ENCODE data around the gene CLCN2. TPM values are rescaled to one million over a fixed set of nuclear protein-coding genes. Genes with fewer than 3 reads are reported as not detected.
"Not testable (repeated sequence)": the region's sequence is repeated elsewhere in the genome, so short reads cannot be mapped to it uniquely, and the experiment has no call there.

The CLCN2 gene
- total RNA-seq, 2 experiments from 2014 or later = 4.7 to 4.8 TPM

DNA sequence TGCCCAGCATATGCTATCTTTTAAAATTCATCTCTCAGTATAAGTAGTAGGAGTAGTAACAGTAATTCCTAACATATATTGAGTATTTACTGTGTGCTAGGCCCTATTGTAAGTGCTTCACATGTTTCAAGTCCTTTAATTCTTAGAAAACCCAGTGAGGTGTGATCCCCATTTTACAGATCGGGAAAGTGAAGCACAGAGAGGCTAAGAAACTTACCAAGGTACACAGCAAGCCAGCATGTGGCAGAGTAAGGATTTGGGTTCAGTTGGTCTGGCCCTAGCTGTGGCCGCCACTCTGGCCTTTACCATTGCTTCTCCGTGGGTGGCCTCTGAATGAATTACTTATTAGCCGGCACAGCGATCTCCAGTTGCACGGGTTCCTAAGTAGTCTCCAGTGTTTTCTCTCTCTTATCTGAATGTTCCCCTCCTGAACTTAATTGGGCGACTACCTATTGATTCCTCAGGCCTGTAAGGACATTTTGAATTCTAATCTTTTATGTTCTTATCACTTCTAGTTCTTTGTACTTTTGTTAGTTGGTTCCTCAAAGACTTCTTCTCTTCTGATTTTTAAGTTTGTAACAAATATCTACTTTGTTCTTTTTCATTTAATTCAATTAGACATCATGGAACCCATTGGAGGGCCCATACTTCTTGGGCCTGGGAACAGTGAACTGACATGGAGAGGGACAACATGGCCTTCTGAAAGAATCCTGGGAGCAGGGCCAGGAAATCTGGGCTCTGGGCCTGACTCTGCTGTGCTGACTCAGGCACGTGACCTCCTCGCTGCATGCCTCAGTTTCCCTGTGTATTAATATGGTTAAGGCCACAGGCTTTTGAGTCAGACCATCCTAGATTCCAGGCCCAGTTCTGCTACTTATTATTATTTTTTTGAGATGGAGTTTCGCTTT is 11.6 kb downstream of the CLCN2 start:
- POLR2A ChIA-PET = no interaction called here
- H3K27me3 Mint-ChIP-seq (ENCODE audit: low read depth) = no peaks in the 10 kb centered on the region
- H3K36me3 Mint-ChIP-seq (ENCODE audit: low read depth) = no peaks in the 10 kb centered on the region
- no peak overlapping the region for H3K4me3 Mint-ChIP-seq
- H3K4me1 Mint-ChIP-seq (ENCODE audit: low read depth) = peaks cover 6% of the 10 kb centered on the region
- no peak overlapping the region for H3K27ac Mint-ChIP-seq
- no peaks in the 10 kb centered on the region for H3K9me3 Mint-ChIP-seq (ENCODE audit: insufficient read depth)
- CTCF ChIA-PET = no interaction called here
- ATAC-seq (no peak), DNase-seq (no peak)

DNA sequence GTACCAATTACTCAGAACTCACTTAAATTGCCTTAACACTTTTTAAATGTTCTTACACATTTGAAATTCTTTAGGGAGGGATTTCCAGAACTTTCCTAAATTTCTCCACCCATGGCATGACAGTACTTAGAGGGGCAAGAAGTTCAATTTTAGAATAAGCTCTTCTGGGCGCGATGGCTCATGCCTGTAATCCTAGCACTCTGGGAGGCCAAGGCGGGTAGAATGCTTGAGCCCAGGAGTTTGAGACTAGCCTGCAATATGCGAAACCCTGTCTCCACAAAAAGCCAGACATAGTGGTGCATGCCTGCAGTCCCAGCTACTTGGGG is 13.4 kb downstream of the CLCN2 start:
- Mint-ChIP-seq H3K27ac (no peak overlapping the region), H3K4me3 (no peak overlapping the region), H3K36me3 (ENCODE audit: low read depth) (no peaks in the 10 kb centered on the region), H3K27me3 (ENCODE audit: low read depth) (no peaks in the 10 kb centered on the region), H3K4me1 (ENCODE audit: low read depth) (no peaks in the 10 kb centered on the region), H3K9me3 (ENCODE audit: insufficient read depth) (no peaks in the 10 kb centered on the region)
- no peak for DNase-seq
- ATAC-seq = no peak
- ChIA-PET POLR2A (no interaction called here), CTCF (no interaction called here)

DNA sequence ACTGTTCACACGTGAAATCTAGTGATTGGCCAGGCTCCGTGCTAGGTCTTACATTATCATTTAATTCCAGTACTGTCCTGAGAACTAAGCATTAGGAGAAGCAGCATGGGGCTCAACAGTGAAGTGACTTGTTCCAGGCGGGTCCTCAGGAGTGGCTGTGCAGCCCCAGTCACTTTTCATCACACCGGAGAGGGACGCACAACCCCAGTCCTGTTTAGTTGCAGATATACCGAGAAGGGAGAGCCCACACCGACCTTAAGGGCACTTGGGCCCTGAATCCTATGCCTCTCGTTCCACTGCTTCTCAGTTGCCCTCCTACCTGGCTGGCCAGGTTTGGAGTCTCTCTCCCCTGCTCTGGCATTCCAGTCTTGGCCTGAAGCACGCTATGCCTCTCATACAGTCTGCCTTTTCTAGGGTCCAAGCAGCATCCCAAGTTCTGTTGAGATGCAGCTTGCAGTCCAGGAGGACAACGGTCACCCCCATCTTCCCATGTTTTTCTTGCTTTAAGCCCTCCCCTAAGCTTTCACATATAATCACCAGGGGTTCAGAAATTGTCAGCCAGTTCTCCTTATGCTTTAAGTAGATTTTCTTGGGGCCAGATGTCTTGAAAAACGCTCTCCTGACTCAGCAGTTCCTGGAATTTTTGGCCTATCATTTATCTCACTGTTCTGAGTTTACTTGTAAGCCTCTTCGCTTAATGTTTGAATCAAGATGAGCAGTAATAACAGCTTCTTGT is 13.9 kb downstream of the CLCN2 start:
- Mint-ChIP-seq H3K4me3 (no peak overlapping the region), H3K27me3 (ENCODE audit: low read depth) (no peaks in the 10 kb centered on the region), H3K4me1 (ENCODE audit: low read depth) (no peaks in the 10 kb centered on the region), H3K9me3 (ENCODE audit: insufficient read depth) (no peaks in the 10 kb centered on the region), H3K36me3 (ENCODE audit: low read depth) (no peaks in the 10 kb centered on the region), H3K27ac (no peak overlapping the region)
- DNase-seq (no peak), ATAC-seq (no peak)
- ChIA-PET POLR2A (no interaction called here), CTCF (no interaction called here)

DNA sequence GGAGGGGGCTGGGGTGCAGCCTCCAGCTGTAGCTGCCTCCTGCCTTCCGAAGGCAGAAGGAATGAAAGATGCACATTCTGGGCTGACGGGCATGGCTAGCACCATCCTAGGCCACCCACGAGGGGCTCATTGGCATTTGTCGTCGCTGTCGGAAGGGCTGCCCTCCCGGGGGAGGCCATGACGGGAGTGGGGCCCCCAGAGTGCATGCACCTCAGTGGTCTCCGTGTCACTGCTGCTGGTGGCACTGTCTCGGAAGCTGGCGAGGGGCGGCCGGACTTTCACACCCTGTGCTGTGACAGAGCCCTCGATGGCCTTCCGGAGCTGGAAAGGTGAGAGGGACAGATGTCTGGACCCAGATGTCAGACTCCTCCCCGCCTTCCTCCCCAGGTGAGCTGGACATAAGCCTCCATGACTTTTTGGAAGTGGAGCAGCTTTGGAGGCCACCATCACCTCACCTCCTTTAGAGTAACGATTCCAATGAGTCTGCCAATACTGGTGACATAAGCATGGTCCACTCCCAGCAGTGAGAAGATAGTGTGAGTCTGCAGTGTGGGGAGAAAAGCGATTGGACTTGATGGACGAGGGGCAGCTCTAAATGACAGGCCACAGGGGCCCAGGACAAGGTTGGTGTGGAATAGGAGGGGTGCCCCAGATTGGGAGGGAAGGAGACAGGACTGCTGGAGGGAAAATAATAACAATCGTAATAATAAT is 14.8 kb downstream of the CLCN2 start:
- H3K4me1 Mint-ChIP-seq (ENCODE audit: low read depth) = no peaks in the 10 kb centered on the region
- DNase-seq = no peak
- no peak overlapping the region for H3K4me3 Mint-ChIP-seq
- no peak for ATAC-seq
- ChIA-PET POLR2A (no interaction called here), CTCF (no interaction called here)
- H3K9me3 Mint-ChIP-seq (ENCODE audit: insufficient read depth) = no peaks in the 10 kb centered on the region
- no peaks in the 10 kb centered on the region for H3K36me3 Mint-ChIP-seq (ENCODE audit: low read depth)
- H3K27me3 Mint-ChIP-seq (ENCODE audit: low read depth) = no peaks in the 10 kb centered on the region
- H3K27ac Mint-ChIP-seq = no peak overlapping the region

DNA sequence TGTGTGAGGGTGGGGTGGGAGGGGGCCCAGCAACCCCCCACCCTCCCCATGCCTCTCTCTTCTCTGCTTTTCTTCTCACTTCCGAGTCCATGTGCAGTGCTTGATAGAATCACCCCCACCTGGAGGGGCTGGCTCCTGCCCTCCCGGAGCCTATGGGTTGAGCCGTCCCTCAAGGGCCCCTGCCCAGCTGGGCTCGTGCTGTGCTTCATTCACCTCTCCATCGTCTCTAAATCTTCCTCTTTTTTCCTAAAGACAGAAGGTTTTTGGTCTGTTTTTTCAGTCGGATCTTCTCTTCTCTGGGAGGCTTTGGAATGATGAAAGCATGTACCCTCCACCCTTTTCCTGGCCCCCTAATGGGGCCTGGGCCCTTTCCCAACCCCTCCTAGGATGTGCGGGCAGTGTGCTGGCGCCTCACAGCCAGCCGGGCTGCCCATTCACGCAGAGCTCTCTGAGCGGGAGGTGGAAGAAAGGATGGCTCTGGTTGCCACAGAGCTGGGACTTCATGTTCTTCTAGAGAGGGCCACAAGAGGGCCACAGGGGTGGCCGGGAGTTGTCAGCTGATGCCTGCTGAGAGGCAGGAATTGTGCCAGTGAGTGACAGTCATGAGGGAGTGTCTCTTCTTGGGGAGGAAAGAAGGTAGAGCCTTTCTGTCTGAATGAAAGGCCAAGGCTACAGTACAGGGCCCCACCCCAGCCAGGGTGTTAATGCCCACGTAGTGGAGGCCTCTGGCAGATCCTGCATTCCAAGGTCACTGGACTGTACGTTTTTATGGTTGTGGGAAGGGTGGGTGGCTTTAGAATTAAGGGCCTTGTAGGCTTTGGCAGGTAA is 15.9 kb downstream of the CLCN2 start:
- Mint-ChIP-seq H3K27me3 (ENCODE audit: low read depth) (no peaks in the 10 kb centered on the region), H3K36me3 (ENCODE audit: low read depth) (no peaks in the 10 kb centered on the region), H3K9me3 (ENCODE audit: insufficient read depth) (no peaks in the 10 kb centered on the region), H3K27ac (no peak overlapping the region), H3K4me1 (ENCODE audit: low read depth) (peaks cover 10% of the 10 kb centered on the region), H3K4me3 (no peak overlapping the region)
- DNase-seq (peak; percentile 32), ATAC-seq (peak; percentile 46)
- POLR2A ChIA-PET = no interaction called here
- CTCF ChIA-PET = interaction anchor here (1.1 kb wide), 1 partner anchor 9 kb away, joined by 4 read pairs; the partner anchor contains the start of gene FAM131A

DNA sequence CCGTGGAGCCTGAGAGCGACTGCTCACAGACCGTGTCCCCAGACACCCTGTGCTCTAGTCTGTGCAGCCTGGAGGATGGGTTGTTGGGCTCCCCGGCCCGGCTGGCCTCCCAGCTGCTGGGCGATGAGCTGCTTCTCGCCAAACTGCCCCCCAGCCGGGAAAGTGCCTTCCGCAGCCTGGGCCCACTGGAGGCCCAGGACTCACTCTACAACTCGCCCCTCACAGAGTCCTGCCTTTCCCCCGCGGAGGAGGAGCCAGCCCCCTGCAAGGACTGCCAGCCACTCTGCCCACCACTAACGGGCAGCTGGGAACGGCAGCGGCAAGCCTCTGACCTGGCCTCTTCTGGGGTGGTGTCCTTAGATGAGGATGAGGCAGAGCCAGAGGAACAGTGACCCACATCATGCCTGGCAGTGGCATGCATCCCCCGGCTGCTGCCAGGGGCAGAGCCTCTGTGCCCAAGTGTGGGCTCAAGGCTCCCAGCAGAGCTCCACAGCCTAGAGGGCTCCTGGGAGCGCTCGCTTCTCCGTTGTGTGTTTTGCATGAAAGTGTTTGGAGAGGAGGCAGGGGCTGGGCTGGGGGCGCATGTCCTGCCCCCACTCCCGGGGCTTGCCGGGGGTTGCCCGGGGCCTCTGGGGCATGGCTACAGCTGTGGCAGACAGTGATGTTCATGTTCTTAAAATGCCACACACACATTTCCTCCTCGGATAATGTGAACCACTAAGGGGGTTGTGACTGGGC is 16.7 kb downstream of the CLCN2 start:
- Mint-ChIP-seq H3K36me3 (ENCODE audit: low read depth) (no peaks in the 10 kb centered on the region), H3K27me3 (ENCODE audit: low read depth) (no peaks in the 10 kb centered on the region), H3K4me1 (ENCODE audit: low read depth) (peaks cover 11% of the 10 kb centered on the region), H3K4me3 (no peak overlapping the region), H3K9me3 (ENCODE audit: insufficient read depth) (no peaks in the 10 kb centered on the region), H3K27ac (no peak overlapping the region)
- DNase-seq (no peak), ATAC-seq (no peak)
- POLR2A ChIA-PET = no interaction called here
- CTCF ChIA-PET = interaction anchor here (1.1 to 1.2 kb wide), 2 partner anchors 8 to 27 kb away, joined by 3 to 4 read pairs; partner anchors contain the start of gene FAM131A

DNA sequence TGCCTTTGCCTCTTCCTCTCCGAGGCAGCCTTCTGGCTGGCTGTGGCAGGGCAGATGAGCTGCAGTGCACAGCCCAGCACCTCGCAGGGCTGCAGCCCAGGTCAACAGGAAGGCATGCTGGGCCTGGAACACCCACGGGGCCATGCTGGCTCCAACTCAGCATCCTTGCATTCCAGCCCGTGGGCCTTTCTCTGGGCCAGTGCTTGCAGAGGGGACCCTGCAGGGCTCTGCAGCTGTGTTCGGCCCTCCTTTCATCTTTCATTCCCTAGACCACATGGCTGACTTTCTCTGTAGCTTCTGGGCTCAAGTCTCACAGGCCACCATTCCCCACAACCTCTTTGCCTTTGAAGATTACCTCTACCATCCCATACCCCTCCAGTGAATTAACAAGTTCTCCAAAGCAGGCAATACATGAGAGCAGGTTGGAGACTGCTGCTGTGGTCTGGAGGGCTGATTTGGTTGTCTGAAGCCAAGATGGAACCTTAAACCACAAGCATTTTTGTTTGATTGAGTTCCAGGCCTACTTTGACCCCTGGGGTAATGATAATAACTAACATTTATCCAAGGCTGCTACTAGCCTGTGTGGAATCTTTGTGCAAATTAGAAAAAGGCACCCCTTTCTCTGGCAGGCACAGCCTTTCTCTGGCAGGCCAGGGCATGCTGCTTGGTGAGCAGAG is 18.1 kb downstream of the CLCN2 start:
- Mint-ChIP-seq H3K9me3 (ENCODE audit: insufficient read depth) (no peaks in the 10 kb centered on the region), H3K27ac (no peak overlapping the region), H3K36me3 (ENCODE audit: low read depth) (no peaks in the 10 kb centered on the region), H3K4me1 (ENCODE audit: low read depth) (peaks cover 11% of the 10 kb centered on the region), H3K27me3 (ENCODE audit: low read depth) (no peaks in the 10 kb centered on the region), H3K4me3 (no peak overlapping the region)
- ChIA-PET POLR2A (no interaction called here), CTCF (no interaction called here)
- DNase-seq (no peak), ATAC-seq (no peak)

DNA sequence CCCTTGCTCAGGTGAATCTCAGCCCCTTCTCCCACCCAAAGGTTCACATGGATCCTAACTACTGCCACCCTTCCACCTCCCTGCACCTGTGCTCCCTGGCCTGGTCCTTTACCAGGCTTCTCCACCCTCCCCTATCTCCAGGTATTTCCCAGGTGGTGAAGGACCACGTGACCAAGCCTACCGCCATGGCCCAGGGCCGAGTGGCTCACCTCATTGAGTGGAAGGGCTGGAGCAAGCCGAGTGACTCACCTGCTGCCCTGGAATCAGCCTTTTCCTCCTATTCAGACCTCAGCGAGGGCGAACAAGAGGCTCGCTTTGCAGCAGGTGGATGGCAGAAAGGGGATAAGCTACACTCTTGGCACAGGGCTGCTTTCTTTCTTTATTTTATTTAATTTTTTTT is 19.5 kb downstream of the CLCN2 start:
- H3K9me3 Mint-ChIP-seq (ENCODE audit: insufficient read depth) = no peaks in the 10 kb centered on the region
- ChIA-PET POLR2A (no interaction called here), CTCF (no interaction called here)
- no peaks in the 10 kb centered on the region for H3K27me3 Mint-ChIP-seq (ENCODE audit: low read depth)
- H3K36me3 Mint-ChIP-seq (ENCODE audit: low read depth) = no peaks in the 10 kb centered on the region
- no peak overlapping the region for H3K27ac Mint-ChIP-seq
- H3K4me3 Mint-ChIP-seq = no peak overlapping the region
- H3K4me1 Mint-ChIP-seq (ENCODE audit: low read depth) = peaks cover 12% of the 10 kb centered on the region
- ATAC-seq (no peak), DNase-seq (no peak)

DNA sequence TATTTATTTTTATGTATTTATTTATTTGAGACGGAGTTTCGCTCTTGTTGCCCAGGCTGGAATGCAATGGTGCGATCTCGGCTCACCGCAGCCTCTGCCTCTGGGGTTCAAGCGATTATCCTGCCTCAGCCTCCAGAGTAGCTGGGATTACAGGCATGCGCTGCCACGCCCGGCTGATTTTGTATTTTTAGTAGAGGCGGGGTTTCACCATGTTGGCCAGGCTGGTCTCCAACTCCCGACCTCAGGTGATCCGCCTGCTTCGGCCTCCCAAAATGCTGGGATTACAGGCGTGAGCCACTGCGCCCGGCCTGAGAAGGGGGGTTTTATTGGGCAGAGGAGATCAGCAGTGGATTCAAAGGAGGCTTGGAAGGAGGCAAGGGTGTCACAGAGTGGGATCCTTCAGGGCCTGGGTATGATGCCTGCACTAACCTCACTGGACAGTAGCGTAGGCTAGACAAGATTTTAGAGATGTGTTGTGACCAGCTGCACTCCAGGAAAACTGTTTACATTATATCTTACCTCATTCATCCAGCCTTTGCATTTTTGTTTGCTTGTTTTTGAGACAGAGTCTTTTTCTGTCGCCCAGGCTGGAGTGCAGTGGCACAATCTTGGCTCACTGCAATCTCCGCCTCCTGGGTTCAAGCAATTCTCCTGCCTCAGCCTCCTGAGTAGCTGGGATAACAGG is 21.8 kb downstream of the CLCN2 start:
- H3K4me3 Mint-ChIP-seq; POLR2A ChIA-PET; H3K27ac Mint-ChIP-seq; ATAC-seq; H3K27me3 Mint-ChIP-seq (ENCODE audit: low read depth); H3K9me3 Mint-ChIP-seq (ENCODE audit: insufficient read depth); DNase-seq; H3K36me3 Mint-ChIP-seq (ENCODE audit: low read depth): not testable (repeated sequence)
- H3K4me1 Mint-ChIP-seq (ENCODE audit: low read depth) = peaks cover 26% of the 10 kb centered on the region
- CTCF ChIA-PET = interaction anchor here (1.4 kb wide), 1 partner anchor 14 kb away, joined by 6 read pairs; no protein-coding TSS in a partner anchor

DNA sequence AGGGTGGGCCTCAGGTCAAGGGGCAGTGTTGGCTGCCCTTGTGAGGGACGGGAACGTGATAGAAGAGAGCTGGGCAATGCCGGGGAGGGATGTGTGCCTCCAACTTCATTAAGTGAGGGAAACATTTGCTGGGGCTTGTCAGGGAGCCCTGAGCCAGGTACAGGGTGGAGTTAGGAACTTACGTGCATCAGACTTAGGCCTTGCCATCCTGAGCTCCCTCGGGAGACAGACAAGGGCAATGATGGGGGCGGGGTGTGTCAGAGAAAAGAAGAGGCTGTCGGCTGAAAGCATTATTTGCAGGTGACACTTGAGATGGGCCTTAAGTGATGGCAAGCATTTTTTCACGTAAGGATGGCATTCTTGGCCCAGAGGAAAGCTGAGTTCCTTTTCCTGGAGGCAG is 22.4 kb downstream of the CLCN2 start:
- DNase-seq = no peak
- Mint-ChIP-seq H3K9me3 (ENCODE audit: insufficient read depth) (no peaks in the 10 kb centered on the region), H3K4me1 (ENCODE audit: low read depth) (peaks cover 32% of the 10 kb centered on the region), H3K27ac (no peak overlapping the region), H3K27me3 (ENCODE audit: low read depth) (no peaks in the 10 kb centered on the region), H3K36me3 (ENCODE audit: low read depth) (peaks cover 11% of the 10 kb centered on the region), H3K4me3 (no peak overlapping the region)
- ATAC-seq = no peak
- ChIA-PET POLR2A (no interaction called here), CTCF (interaction anchor here (1.0 kb wide), 1 partner anchor 15 kb away, joined by 3 read pairs; no protein-coding TSS in a partner anchor)
